ENCODE data around the gene GALNT14. TPM values are rescaled to one million over a fixed set of nuclear protein-coding genes. Genes with fewer than 3 reads are reported as not detected.

Gene GALNT14
- total and polyA plus RNA-seq, 10 of the 15 experiments (the other 5 are each of a cell fraction or from before 2014, with no cell fraction given): 3.7 to 17.8 (median 6.0) TPM

DNA sequence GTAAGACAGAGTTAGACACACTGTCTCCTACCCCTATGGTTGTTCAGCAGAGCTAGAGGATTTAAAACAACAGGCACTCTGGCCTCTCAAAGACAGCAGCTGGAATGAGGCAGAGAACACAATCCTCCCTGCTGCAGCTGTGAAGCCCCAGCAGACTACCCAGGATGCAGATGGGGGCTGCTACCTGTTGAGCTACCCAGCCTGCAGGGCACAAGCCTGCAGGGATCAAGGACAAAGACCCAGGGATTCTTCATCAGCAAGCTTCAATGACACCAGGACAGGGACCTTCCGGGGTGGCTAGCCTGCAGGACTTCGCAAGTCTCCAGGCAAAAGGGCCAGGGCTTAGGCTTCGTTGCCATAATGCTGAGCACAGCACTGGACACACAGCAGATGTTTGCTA is 27.2 kb downstream of the GALNT14 start:
- no peak overlapping the region for H3K4me2 ChIP-seq (ENCODE audit: control insufficient read depth, insufficient read depth)
- no peaks in the 10 kb centered on the region for H3K27me3 ChIP-seq (replicated peaks in 1 of 2; ENCODE audit: control insufficient read depth in 2 of 2, insufficient read depth in 2 of 2, low read length in 1 of 2)
- CTCF ChIA-PET: interaction anchor here (1.3 kb wide), 1 partner anchor 223 kb away, joined by 3 read pairs; no protein-coding TSS in a partner anchor
- no peak for DNase-seq (ENCODE audit: low read depth, low spot score)
- BruUV-seq (replicated peaks): no TSS peak
- POLR2A ChIA-PET: no interaction called here
- H3K9ac ChIP-seq (ENCODE audit: control insufficient read depth, insufficient read depth, low read length): no peak overlapping the region
- H3K4me3 ChIP-seq: no peak overlapping the region
- WGBS (ENCODE audit: insufficient coverage, insufficient replicate concordance, low lambda C conversion rate, missing lambda C conversion rate): 4% methylated on average over 3 of the region's 3 CpGs
- H3K27ac ChIP-seq (ENCODE audit: control insufficient read depth, insufficient read depth): no peak overlapping the region
- no peaks in the 10 kb centered on the region for H3K36me3 ChIP-seq (ENCODE audit: control insufficient read depth in 2 of 2, insufficient read depth in 2 of 2, low read length in 1 of 2)
- no peak overlapping the region for H2AFZ ChIP-seq (ENCODE audit: control insufficient read depth, low read depth, low read length)
- no peaks in the 10 kb centered on the region for H4K20me1 ChIP-seq (ENCODE audit: control insufficient read depth, insufficient read depth)
- no peaks in the 10 kb centered on the region for H3K4me1 ChIP-seq (ENCODE audit: control insufficient read depth, insufficient read depth, low read length)
- no peaks in the 10 kb centered on the region for H3K79me2 ChIP-seq (ENCODE audit: control insufficient read depth, insufficient read depth, low read length)
- ATAC-seq: no peak
- RAD21 ChIA-PET (ENCODE audit: unreplicated experiment): no interaction called here
- no peaks in the 10 kb centered on the region for H3K9me3 ChIP-seq (replicated peaks; ENCODE audit: control insufficient read depth, insufficient read depth, low read length)
- no peak for FAIRE-seq
- in situ Hi-C loops (cut with MboI) (no loop called here), intact Hi-C loops (cut with micrococcal nuclease; ENCODE audit: unreplicated experiment) (no loop called here)
- SMC1A ChIA-PET (ENCODE audit: uncharacterized antibody, unreplicated experiment): no interaction called here
- no peak for TF ChIP-seq SP1 (IDR thresholded peaks at IDR 0.05; ENCODE audit: low read depth, low read length)
- no peak for TF ChIP-seq HCFC1 (IDR thresholded peaks at IDR 0.05; ENCODE audit: low read length)
- no peak for TF ChIP-seq ZBTB11 (CRISPR knock-in tag; IDR thresholded peaks at IDR 0.05)
- TF ChIP-seq EED (IDR thresholded peaks at IDR 0.05; ENCODE audit: low read depth): no peak

DNA sequence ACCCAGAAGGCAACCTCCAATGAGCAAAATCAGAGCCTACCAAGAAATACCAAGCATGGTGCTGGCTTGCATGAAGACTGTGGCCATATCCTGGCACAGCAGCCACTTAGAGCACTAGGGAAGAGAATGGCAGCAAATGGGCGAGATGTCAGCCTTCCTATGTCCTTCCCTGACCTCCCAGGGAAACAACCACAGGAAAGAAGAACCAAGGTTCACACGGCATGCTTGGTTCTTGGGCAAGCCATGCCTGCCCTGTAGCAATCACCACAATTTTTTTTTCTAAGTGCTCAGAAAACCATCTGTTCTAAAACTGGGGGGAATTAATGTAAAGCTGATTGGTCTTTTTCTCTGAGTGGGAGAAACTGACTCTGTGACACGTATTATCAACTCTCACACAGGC is 27.8 kb downstream of the GALNT14 start:
- POLR2A ChIA-PET: no interaction called here
- SMC1A ChIA-PET (ENCODE audit: uncharacterized antibody, unreplicated experiment): no interaction called here
- in situ Hi-C loops (cut with MboI): no loop called here
- Histone ChIP-seq H3K27me3 (replicated peaks in 1 of 2; ENCODE audit: control insufficient read depth in 2 of 2, insufficient read depth in 2 of 2, low read length in 1 of 2) (no peaks in the 10 kb centered on the region), H3K27ac (ENCODE audit: control insufficient read depth, insufficient read depth) (no peak overlapping the region), H3K9ac (ENCODE audit: control insufficient read depth, insufficient read depth, low read length) (no peak overlapping the region), H3K79me2 (ENCODE audit: control insufficient read depth, insufficient read depth, low read length) (no peaks in the 10 kb centered on the region), H2AFZ (ENCODE audit: control insufficient read depth, low read depth, low read length) (no peak overlapping the region), H3K4me2 (ENCODE audit: control insufficient read depth, insufficient read depth) (no peak overlapping the region), H3K4me3 (no peak overlapping the region), H3K9me3 (replicated peaks; ENCODE audit: control insufficient read depth, insufficient read depth, low read length) (no peaks in the 10 kb centered on the region), H4K20me1 (ENCODE audit: control insufficient read depth, insufficient read depth) (no peaks in the 10 kb centered on the region), H3K36me3 (ENCODE audit: control insufficient read depth in 2 of 2, insufficient read depth in 2 of 2, low read length in 1 of 2) (no peaks in the 10 kb centered on the region), H3K4me1 (ENCODE audit: control insufficient read depth, insufficient read depth, low read length) (no peaks in the 10 kb centered on the region)
- BruUV-seq (replicated peaks): no TSS peak
- intact Hi-C loops (cut with micrococcal nuclease; ENCODE audit: unreplicated experiment): no loop called here
- RAD21 ChIA-PET (ENCODE audit: unreplicated experiment): no interaction called here
- CTCF ChIA-PET: no interaction called here
- TF ChIP-seq NFIC (IDR thresholded peaks at IDR 0.05; ENCODE audit: low read depth, low read length) (no peak), KDM1A (IDR thresholded peaks at IDR 0.05; ENCODE audit: borderline replicate concordance) (no peak), TCF3 (IDR thresholded peaks at IDR 0.05; ENCODE audit: borderline replicate concordance, insufficient read depth, low read depth, low read length) (no peak), POLR2AphosphoS2 (IDR thresholded peaks at IDR 0.05; ENCODE audit: low read depth, low read length) (no peak), RELA (IDR thresholded peaks at IDR 0.05; ENCODE audit: borderline replicate concordance, partially characterized antibody) (no peak), RAD21 (IDR thresholded peaks at IDR 0.05; ENCODE audit: insufficient read depth, low read depth, low read length) (no peak)
- no peak for ATAC-seq
- DNase-seq (ENCODE audit: low read depth, low spot score): no peak
- FAIRE-seq: no peak
- WGBS (ENCODE audit: insufficient coverage, insufficient replicate concordance, low lambda C conversion rate, missing lambda C conversion rate): 8% methylated on average over 3 of the region's 3 CpGs
